Activated CD4-positive, alpha-beta T cell treated with anti-CD3 and anti-CD28 coated beads for 36 hours (primary cell): ENCODE results near the gene TMEM179B. TPM values are rescaled to one million over a fixed set of nuclear protein-coding genes. Genes with fewer than 3 reads are reported as not detected.

Source experiments
- ATAC-seq: fragments of 200-7000 bp; cut with Tn5 transposase; one replicate; pipeline ENCODE4 v1.10.0; 2021; ENCODE audit warnings: mild to moderate bottlenecking, moderate library complexity
- CTCF ChIA-PET: fragments of 350-600 bp; sonication (Branson Sonifier 250); formaldehyde crosslinking; loops from one replicate; lab custom pipeline; 2021; ENCODE audit warnings: antibody characterized with exemption; lab: Charles Lee
- POLR2A ChIA-PET: fragments of 350-600 bp; sonication (Branson Sonifier 250); formaldehyde crosslinking; loops from one replicate; lab custom pipeline; 2021; ENCODE audit warnings: antibody characterized with exemption, inconsistent platforms; lab: Charles Lee
- DNase-seq: peaks from one replicate; pipeline ENCODE4 v3.0.0-alpha.2; 2020
- H3K27ac Mint-ChIP-seq: one replicate; pipeline ENCODE4 v1.8.0; 2021; ENCODE audit warnings: mixed read lengths
- H3K27me3 Mint-ChIP-seq: one replicate; pipeline ENCODE4 v1.8.0; 2021; ENCODE audit warnings: mixed read lengths
- H3K36me3 Mint-ChIP-seq: one replicate; pipeline ENCODE4 v1.8.0; 2021; ENCODE audit warnings: low read depth, mixed read lengths
- H3K4me1 Mint-ChIP-seq: one replicate; pipeline ENCODE4 v1.8.0; 2021; ENCODE audit warnings: mixed read lengths
- H3K4me3 Mint-ChIP-seq: one replicate; pipeline ENCODE4 v1.8.0; 2021; ENCODE audit warnings: mild to moderate bottlenecking, moderate library complexity, mixed read lengths
- H3K9me3 Mint-ChIP-seq: one replicate; pipeline ENCODE4 v1.8.0; 2021; ENCODE audit warnings: low read depth, mixed read lengths
- intact Hi-C, 2 experiments: fragments of 100-400 bp; cut with DNase I in 1 of 2; cut with micrococcal nuclease in 1 of 2; formaldehyde crosslinking; loops; one replicate each; pipeline versions ENCODE4 v1.14.2 to v1.15.1; 2022 to 2024; cut with DNase I, micrococcal nuclease
- microRNA-seq: library from miRNA; unstranded; fragments of <30 nt; microRNA quantifications from one replicate; pipeline ENCODE4 v1.2.0, GENCODE V29; 2021; ENCODE audit warnings: borderline replicate concordance
- total RNA-seq, 2 experiments: library from RNA; stranded (reverse); gene quantifications; one replicate each; pipeline ENCODE4 v1.2.3, GENCODE V29; 2021

Gene TMEM179B
- total RNA-seq, 2 experiments from 2014 or later: 19.5 to 35.9 TPM

DNA sequence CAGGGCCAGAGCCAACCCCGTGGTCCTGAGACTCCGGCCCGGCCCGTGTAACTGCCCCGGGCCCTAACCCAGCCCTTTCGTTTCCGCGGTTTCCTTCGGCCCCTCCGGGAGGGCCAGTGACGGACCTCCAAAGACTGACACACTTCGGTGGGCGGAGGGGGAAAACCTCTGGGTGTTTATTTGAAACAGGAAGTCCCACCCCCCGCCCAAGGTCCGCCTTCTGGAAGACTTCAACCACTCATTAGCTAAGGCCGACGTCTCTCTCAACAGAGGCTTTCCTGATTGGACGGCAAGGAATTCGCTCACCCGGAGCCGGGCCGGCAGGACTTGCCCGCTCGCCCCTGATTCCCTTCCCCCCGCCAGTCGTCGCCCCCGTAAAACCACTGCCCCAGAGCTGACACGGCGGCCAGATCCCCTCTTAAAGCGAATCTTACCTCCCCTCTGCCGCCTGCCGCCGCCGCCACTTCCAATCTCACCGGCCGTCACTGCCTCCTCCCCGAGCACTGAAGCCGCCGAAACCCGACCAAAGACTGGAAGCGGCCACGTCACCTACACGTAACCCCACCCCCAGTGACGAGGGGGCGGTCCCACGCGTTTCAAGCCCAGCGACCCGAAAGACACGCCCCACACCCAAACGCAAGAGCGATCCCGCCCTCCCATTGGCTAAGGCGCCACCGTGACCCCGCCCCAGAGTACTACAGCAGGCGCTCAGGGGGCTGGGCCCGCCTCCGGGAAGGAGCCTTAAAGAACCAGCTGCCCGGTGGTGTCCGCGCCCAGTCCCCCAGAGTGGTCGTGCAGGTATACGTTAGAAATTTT lies 44.5 kb downstream of the TMEM179B start, which contains the start of gene STX5:
TSS of gene STX5 (minus strand) at position 532 of the 816 bp plus-strand sequence. CDS start 808 bp downstream, outside the sequence.
- ATAC-seq: peak; percentile 95
- POLR2A ChIA-PET: interaction anchor here (0.6 to 2.8 kb wide), 19 partner anchors 9 to 292 kb away, joined by 3 to 73 read pairs (median 5); partner anchors contain the start of genes C11orf98, CSKMT, INTS5 and TMEM179B
- CTCF ChIA-PET: interaction anchor here (0.7 to 1.2 kb wide), 6 partner anchors 41 to 437 kb away, joined by 3 to 5 read pairs (median 4); no protein-coding TSS in a partner anchor
- Mint-ChIP-seq H3K27me3 (no peaks in the 10 kb centered on the region), H3K27ac (peak within 1 kb of the TSS; percentile 99), H3K4me3 (peak within 1 kb of the TSS; percentile 84), H3K9me3 (no peaks in the 10 kb centered on the region), H3K36me3 (peaks cover 30% of the 10 kb centered on the region), H3K4me1 (peaks cover 38% of the 10 kb centered on the region)
- DNase-seq: peak; percentile 100
- intact Hi-C loops: loop anchor here (1.0 to 2.0 kb wide), 11 partner anchors 8 to 241 kb away; partner anchors contain the start of genes NXF1 (in 2 of the 2), WDR74 (in 2 of the 2), SLC3A2 (in 1 of the 2) and TAF6L (in 1 of the 2)

DNA sequence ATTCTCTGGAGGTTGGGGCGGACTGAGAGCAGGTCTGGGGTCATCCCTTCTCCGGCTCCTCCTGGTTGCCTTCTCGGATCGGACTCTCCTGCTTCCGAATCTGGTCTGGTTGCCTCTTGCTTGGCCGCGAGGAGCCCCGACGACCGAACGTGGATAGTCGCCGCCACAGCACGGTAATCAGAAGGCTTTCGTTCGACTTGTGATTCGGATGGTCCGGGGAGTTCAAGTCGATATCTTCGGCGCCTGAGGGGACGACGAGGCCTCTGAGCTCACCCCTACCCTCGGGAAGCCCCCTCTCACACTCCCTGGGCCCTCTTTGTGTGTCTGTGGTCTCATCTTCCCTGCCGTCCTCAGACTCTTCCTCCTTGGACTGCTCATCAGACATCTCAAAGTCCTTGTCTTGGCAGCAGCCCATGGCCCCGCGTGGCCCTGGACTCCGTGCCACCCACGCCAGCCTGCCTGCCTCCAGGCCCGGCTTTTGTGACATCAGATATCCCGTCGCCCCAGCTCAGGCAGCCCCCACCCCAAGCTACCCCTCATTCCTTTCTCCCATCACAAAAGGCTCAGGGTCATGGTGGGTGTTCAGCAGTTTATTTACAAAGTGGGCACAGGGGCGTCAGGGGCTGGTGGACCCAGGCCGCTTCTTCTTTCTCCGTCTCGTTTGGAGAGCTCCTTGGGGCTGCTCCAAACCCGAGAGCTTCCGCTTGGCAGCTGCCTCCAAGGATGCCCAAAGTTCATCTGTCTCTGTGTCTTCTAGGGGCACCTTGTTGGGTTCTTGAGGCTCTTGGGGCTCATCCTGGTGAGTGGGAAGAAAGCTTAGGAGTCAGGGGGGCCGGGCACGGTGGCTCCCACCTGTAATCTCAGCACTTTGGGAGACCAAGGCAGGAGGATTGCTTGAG lies 45.4 kb downstream of the TMEM179B start, which contains the start of gene TEX54:
TSS of gene TEX54 (minus strand) at position 506 of the 899 bp plus-strand sequence.
- intact Hi-C loops: loop anchor here in 1 of 2 experiments (1.0 to 2.0 kb wide), 7 partner anchors 27 to 242 kb away; partner anchors contain the start of genes NXF1, SLC3A2, TMEM179B and TTC9C
- ChIA-PET CTCF (interaction anchor here (0.6 to 1.2 kb wide), 8 partner anchors 37 to 438 kb away, joined by 3 to 5 read pairs (median 4); partner anchors contain the start of genes MTA2 and ZBTB3), POLR2A (interaction anchor here (0.6 to 2.8 kb wide), 15 partner anchors 8 to 293 kb away, joined by 3 to 73 read pairs (median 10); partner anchors contain the start of genes C11orf98, CSKMT, MTA2 and TMEM179B)
- Mint-ChIP-seq H3K4me1 (peaks cover 43% of the 10 kb centered on the region), H3K4me3 (peak within 1 kb of the TSS; percentile 84), H3K36me3 (peaks cover 29% of the 10 kb centered on the region), H3K27ac (peak within 1 kb of the TSS; percentile 99), H3K9me3 (no peaks in the 10 kb centered on the region), H3K27me3 (no peaks in the 10 kb centered on the region)
- no peak for DNase-seq
- peak; percentile 1 for ATAC-seq

DNA sequence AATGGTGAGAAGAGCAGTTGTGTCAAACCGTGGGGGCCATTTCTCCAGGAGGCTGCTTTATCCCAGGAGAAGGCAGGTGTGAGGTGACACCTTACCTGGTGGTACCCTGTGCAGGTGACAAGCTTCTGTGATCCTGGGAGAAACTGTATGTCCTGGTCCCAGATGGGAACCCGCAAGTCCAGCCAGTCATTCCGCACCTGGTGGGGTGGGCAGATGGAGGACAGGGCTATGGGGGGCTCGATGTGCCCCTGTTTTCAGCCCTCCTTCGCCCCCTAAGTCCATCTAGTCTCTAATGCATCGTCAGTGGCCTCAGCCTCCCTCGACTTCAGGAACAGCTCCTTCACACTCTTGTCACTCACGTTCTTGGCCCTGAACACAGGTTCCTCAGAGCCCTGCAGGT lies 48.1 kb downstream of the TMEM179B start:
- H3K4me1 Mint-ChIP-seq: peaks cover 49% of the 10 kb centered on the region
- intact Hi-C loops: no loop called here

DNA sequence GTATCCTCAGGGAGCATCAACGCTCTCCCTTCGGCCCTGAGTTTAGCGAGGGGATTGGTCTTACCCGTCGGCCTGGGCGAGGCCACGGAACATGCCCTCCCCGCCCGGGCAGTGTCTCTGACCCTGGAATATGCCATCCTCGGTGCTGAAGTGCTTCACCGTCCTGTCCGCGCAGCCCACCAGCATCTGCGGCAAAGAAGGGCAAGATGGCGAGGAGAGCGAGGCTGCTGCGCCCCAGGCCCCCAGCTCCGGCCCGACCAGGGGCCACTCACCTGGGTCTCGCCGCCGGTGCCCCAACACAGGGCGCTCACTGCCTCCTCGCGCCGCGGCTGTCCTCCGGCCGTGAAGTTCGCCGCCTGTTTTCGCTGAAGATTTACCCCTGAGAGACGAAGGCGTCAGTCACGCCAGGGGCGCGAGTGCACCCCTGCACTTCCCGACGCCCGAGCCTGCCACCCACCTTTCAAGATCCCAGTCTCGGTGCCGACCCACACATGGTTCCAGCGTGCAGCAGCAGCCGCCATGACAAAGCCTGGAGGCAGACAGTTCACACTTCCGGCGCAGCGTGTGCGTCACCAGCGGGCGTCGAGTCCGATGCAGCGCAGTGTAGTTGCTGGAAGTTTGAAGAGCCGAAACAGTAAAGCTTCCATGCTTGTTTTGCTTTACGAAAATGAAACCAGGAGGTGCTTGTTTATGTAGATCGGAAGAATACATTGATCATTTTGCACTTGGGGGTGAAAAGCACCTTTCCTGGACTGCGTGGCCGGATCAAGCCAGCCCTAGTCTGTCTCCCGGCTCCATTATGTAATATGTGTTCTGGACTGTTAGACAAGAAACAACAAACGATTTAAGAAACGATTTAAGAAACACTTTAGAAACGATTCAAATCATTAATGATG lies 52.1 kb downstream of the TMEM179B start, which contains the start of gene WDR74:
TSS of gene WDR74 (minus strand) at position 541 of the 896 bp plus-strand sequence. CDS start at position 521, 20 bp downstream.
- intact Hi-C loops: loop anchor here (1.0 kb wide), 5 partner anchors 8 to 68 kb away; partner anchors contain the start of genes NXF1 (in 2 of the 2), TAF6L (in 1 of the 2) and TMEM179B (in 1 of the 2)
- Mint-ChIP-seq H3K36me3 (peaks cover 27% of the 10 kb centered on the region), H3K4me1 (peaks cover 33% of the 10 kb centered on the region), H3K27me3 (no peaks in the 10 kb centered on the region), H3K9me3 (no peaks in the 10 kb centered on the region), H3K4me3 (no peak within 1 kb of the TSS), H3K27ac (no peak within 1 kb of the TSS)
- DNase-seq (peak; percentile 96), ATAC-seq (peak; percentile 46)
- POLR2A ChIA-PET: interaction anchor here (0.6 to 3.4 kb wide), 19 partner anchors 7 to 1801 kb away, joined by 3 to 383 read pairs (median 15); partner anchors contain the start of genes C11orf98, CSKMT, HNRNPUL2 and SLC3A2
- CTCF ChIA-PET: interaction anchor here (0.6 to 2.6 kb wide), 4 partner anchors 11 to 150 kb away, joined by 3 to 12 read pairs (median 4); partner anchors contain the start of genes LRRN4CL, SLC3A2 and TMEM179B

More for the DNA sequence above, 48.1 kb downstream of the TMEM179B start:
- CTCF ChIA-PET: no interaction called here
- DNase-seq (no peak), ATAC-seq (no peak)
- POLR2A ChIA-PET: interaction anchor here (0.6 kb wide), 1 partner anchor 45 kb away, joined by 3 read pairs; no protein-coding TSS in a partner anchor
- Mint-ChIP-seq H3K4me3 (no peak overlapping the region), H3K27ac (no peak overlapping the region), H3K36me3 (peaks cover 40% of the 10 kb centered on the region), H3K9me3 (no peaks in the 10 kb centered on the region), H3K27me3 (no peaks in the 10 kb centered on the region)

Small RNAs within 50 kb of the gene (microRNA-seq; reads per million reads assigned to microRNA genes)
- gene MIR6514: 3.2 reads per million
- gene MIR6748: 2.1 reads per million

Other genes starting within 250 kb of the TMEM179B start
- 10 to 100 TPM; 47.3 to 54.7 TPM for gene AHNAK, start 240.6 kb upstream of the TMEM179B start, total RNA-seq
- 1,000 to 10,000 TPM; 1,986 to 2,351 TPM for gene EEF1G, start 213.5 kb upstream of the TMEM179B start, total RNA-seq
- gene TUT1, start 195.9 kb upstream of the TMEM179B start, total RNA-seq: 10 to 100 TPM; 32.5 to 36.0 TPM
- gene MTA2, start 185.5 kb upstream of the TMEM179B start, total RNA-seq: 100 to 1,000 TPM; 159 to 179 TPM
- gene EML3, start 174.6 kb upstream of the TMEM179B start, total RNA-seq: 100 to 1,000 TPM; 101 to 112 TPM
- 1 to 10 TPM; 1.5 to 1.9 TPM for gene ROM1, start 174.1 kb upstream of the TMEM179B start, total RNA-seq
- 10 to 100 TPM; 48.7 to 57.5 TPM for gene B3GAT3, start 165.4 kb upstream of the TMEM179B start, total RNA-seq
- 100 to 1,000 TPM; 208 to 218 TPM for gene GANAB, start 140.8 kb upstream of the TMEM179B start, total RNA-seq
- 10 to 100 TPM; 26.0 to 29.9 TPM for gene INTS5, start 134.1 kb upstream of the TMEM179B start, total RNA-seq
- 100 to 1,000 TPM; 108 to 135 TPM for gene C11orf98, start 122.2 kb upstream of the TMEM179B start, total RNA-seq
- 10 to 100 TPM; 12.6 to 31.3 TPM for gene CSKMT, start 122.1 kb upstream of the TMEM179B start, total RNA-seq
- 1 to 10 TPM; 4.1 to 6.4 TPM for gene UQCC3, start 115.7 kb upstream of the TMEM179B start, total RNA-seq
- 10 to 100 TPM; 11.9 to 15.5 TPM for gene LBHD1, start 115.1 kb upstream of the TMEM179B start, total RNA-seq
- 100 to 1,000 TPM in 1 of 2 experiments, 10 to 100 TPM in 1; 95.6 to 119 TPM for gene UBXN1, start 108.3 kb upstream of the TMEM179B start, total RNA-seq
- under 1 TPM in 1 of 2 experiments, not detected in 1; 0.16 TPM for gene LRRN4CL, start 97.9 kb upstream of the TMEM179B start, total RNA-seq
- gene BSCL2, start 80.0 kb upstream of the TMEM179B start, total RNA-seq: 10 to 100 TPM; 16.7 to 28.0 TPM
- not detected for gene GNG3, start 79.7 kb upstream of the TMEM179B start, total RNA-seq
- 10 to 100 TPM; 48.7 to 59.6 TPM for gene HNRNPUL2, start 59.9 kb upstream of the TMEM179B start, total RNA-seq
- gene TTC9C, start 58.9 kb upstream of the TMEM179B start, total RNA-seq: 10 to 100 TPM; 40.8 to 54.1 TPM
- gene ZBTB3, start 33.2 kb upstream of the TMEM179B start, total RNA-seq: 10 to 100 TPM in 1 of 2 experiments, 1 to 10 TPM in 1; 6.0 to 10.2 TPM
- 100 to 1,000 TPM in 1 of 2 experiments, 10 to 100 TPM in 1; 87.1 to 125 TPM for gene POLR2G, start 25.8 kb upstream of the TMEM179B start, total RNA-seq
- gene TAF6L, start 16.0 kb upstream of the TMEM179B start, total RNA-seq: 10 to 100 TPM; 10.2 to 12.6 TPM
- gene TMEM223, start 4.6 kb downstream of the TMEM179B start, total RNA-seq: 10 to 100 TPM; 11.1 to 12.6 TPM
- gene NXF1, start 18.0 kb downstream of the TMEM179B start, total RNA-seq: 10 to 100 TPM; 89.5 to 97.6 TPM
- 10 to 100 TPM; 19.3 to 21.8 TPM for gene STX5, start 44.6 kb downstream of the TMEM179B start, total RNA-seq
- under 1 TPM in 1 of 2 experiments, not detected in 1; 0.42 TPM for gene TEX54, start 45.4 kb downstream of the TMEM179B start, total RNA-seq
- 10 to 100 TPM; 83.1 to 93.1 TPM for gene WDR74, start 52.2 kb downstream of the TMEM179B start, total RNA-seq
- gene SLC3A2, start 93.5 kb downstream of the TMEM179B start, total RNA-seq: 100 to 1,000 TPM; 401 to 402 TPM
- gene CHRM1, start 134.0 kb downstream of the TMEM179B start, total RNA-seq: not detected
- gene SLC22A6, start 197.6 kb downstream of the TMEM179B start, total RNA-seq: not detected
- not detected for gene SLC22A8, start 228.4 kb downstream of the TMEM179B start, total RNA-seq